Measurements from ENCODE around the gene CHCHD6.
"Not testable (repeated sequence)": the region's sequence is repeated elsewhere in the genome, so short reads cannot be mapped to it uniquely, and the experiment has no call there.

Gene CHCHD6

DNA sequence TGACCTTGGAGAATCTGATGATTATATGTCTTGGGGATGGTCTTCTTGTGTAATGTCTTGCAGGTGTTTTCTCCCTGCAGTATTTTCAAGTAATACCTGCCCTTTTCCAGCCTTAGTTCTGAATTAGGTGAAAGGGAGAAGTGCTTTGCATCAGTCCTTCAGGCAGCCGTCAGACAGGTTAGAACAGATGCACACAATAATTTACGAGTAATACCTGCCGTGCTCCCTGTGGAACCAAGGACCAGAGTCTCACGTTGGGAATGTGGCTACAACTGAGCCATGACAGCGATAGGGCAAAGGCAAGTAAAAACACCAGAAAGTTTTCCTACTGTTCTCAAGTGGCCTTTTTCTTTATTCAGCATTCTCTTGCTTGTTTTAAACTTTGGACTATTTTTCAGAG lies 69.1 kb downstream of the CHCHD6 start:
- no peak for DNase-seq

DNA sequence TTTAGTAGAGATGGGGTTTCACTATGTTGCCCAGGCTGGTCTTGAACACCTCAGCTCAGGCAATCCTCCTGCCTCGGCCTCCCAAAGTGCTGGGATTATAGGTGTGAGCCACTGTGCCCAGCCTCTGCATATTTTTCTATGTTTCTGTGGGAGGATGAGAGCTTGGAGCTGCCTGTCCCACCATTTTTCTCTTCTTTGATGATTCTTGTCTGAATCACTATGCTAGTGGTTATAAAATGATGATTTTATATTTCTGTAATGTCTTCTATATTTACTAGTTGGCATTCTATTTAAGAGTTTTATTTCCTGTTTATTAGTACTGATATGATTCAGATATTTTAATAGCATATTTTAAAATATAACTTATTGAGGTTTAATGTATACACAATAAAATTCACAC lies 69.7 kb downstream of the CHCHD6 start:
- no peak for DNase-seq

DNA sequence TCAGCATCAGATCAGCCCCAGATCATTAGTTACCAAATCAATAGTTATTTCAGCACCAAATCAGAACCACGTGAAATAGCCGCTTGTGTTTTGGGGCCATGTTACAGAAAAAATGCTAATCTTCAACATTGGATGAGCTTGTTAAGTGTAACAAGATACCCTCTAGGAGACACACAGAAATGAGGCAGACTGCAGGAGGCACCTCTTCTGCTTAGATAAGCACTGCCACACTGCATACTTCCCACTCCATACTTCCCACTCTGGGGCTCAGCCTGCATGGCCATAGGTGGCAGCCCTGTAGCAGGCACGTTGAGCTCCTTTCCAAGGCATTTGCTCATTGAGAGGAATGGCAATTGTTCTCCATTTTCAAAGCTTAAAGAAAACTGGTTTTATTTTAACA lies 73.3 kb downstream of the CHCHD6 start:
- no peak for DNase-seq

- no peak for DNase-seq
These were observed 76.6 kb downstream of the CHCHD6 start for GRCh38 chr3:126780666-126781065.

DNA sequence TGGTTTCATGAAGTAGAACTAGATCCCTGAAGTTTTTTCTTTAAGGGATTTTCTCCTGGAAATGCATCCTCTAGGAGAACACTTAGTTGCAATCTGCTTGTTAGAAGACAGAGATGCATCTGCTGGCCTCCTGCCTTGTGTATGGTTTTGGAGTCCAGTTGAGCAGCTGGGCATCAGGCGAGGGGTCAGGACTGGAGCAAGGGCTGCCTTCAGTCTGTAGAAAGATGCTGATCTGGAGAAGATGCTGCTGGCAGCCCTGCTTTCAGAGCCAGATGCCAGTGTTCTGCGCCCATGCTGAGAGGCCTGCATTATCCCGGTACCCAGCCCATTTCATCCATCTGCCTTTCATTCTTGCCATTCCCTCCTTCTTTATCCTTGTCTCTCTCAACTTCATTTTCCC lies 77.4 kb downstream of the CHCHD6 start:
- no peak for DNase-seq

- no peak for DNase-seq
These were observed 78.0 kb downstream of the CHCHD6 start for GRCh38 chr3:126781889-126782491.

- DNase-seq: no peak
These were observed 78.5 kb downstream of the CHCHD6 start for GRCh38 chr3:126782536-126782935.

GRCh38 chr3:126784254-126784653 lies 80.2 kb downstream of the CHCHD6 start:
- no peak for DNase-seq

GRCh38 chr3:126791320-126791719 lies 87.3 kb downstream of the CHCHD6 start:
- DNase-seq: not testable (repeated sequence)

DNA sequence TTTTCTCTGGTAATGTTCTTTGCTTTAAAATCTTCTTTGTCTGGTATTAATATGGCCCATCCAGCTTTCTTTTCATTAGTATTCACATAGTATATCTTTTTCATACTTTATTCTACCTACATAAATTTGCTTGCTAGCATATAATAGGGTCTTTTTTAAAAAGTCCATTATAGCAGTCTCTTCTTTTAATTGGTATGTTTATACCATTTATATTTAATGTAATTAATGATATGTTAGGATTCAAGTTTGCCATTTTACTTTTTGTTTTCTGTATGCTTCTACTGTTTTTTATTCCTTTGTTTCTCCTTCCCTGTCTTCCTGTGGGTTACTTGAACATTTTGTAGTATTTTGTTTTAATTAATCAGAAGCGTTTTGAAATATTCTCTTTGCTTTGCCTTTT lies 89.0 kb downstream of the CHCHD6 start:
- DNase-seq: no peak

GRCh38 chr3:126797563-126797962 lies 93.5 kb downstream of the CHCHD6 start:
- no peak for DNase-seq

DNA sequence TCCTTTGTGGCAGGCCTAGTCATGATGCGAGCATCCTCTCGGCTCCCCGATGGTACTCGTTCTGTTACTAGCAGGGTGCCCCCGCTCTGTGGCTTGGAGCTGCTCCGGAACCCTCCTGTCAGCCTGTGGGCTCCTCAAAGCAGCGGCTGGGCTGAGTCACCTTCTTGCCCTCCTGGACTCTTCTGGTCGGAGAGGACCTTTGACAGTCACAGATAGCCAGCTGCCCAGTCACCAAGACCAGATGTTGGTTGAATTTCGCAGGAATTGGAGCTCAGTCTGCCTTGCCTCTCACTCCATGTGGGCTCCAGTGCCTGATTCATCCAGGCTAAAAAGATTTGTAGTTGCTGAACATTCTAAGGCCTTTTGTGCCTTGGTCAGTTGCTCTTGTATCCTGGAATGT lies 94.5 kb downstream of the CHCHD6 start:
- no peak for DNase-seq

DNA sequence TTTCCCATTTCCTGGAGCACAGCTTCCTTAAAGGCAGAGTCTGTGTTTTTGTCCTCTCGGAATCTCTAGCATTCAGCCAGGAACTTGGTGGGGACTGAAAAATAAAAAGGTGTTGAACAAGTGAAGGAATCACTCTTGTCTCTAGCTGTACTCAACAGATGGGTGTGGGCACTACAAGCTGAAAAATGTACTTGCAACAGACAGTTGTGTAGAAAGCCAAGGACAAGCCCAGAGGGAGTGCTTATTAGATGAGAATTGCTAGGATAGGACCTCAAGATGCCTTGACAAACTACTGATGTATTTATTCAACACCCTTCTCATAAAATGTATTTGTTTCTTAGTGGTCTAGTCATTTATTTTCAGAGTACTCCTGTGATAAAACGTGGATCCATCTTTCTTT lies 95.1 kb downstream of the CHCHD6 start:
- no peak for DNase-seq

- not testable (repeated sequence) for DNase-seq
These were observed 97.3 kb downstream of the CHCHD6 start for GRCh38 chr3:126801312-126801711.

- no peak for DNase-seq
These were observed 103.8 kb downstream of the CHCHD6 start for GRCh38 chr3:126807795-126808194.

GRCh38 chr3:126811530-126811929 lies 107.5 kb downstream of the CHCHD6 start:
- no peak for DNase-seq

- no peak for DNase-seq
These were observed 112.3 kb downstream of the CHCHD6 start for GRCh38 chr3:126816298-126816697.

DNA sequence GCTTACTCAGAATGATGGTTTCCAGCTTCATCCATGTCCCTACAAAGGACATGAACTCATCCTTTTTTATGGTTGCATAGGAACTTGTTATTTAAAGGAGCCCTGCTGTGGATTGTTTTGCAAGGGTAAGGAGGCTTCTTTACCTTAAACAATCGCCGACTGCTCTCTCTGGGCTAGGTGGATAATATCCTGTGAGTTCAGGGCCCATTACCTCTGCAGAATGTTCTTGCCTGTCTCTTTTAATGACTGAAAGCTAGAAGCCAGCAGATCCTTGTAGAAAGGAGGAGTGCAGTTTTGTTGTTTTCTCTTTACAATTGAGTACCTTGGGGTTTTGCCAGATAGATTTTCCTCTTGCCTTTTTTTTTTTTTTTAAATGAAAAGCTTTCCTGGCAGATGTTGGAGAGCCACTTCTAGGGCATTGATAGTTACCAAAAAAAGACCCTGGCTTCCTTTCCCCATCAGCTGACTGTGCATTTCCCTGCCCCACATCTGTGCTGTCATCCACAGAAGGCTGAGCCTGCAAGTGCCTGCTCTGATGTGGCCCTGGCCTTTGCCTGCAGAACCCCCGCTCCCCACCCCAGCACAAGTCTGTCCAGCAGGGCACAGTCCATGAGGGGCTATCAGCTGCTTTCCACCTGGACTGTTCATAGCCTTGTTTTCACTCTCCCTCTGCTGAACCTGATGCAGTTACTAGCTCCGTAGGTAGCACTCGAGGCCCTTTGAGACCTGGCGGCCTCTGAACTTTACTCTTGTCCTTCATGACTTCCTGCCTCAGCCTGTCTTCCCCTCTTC lies 113.1 kb downstream of the CHCHD6 start:
- no peak for DNase-seq

GRCh38 chr3:126817781-126818180 lies 113.7 kb downstream of the CHCHD6 start:
- DNase-seq: no peak

DNA sequence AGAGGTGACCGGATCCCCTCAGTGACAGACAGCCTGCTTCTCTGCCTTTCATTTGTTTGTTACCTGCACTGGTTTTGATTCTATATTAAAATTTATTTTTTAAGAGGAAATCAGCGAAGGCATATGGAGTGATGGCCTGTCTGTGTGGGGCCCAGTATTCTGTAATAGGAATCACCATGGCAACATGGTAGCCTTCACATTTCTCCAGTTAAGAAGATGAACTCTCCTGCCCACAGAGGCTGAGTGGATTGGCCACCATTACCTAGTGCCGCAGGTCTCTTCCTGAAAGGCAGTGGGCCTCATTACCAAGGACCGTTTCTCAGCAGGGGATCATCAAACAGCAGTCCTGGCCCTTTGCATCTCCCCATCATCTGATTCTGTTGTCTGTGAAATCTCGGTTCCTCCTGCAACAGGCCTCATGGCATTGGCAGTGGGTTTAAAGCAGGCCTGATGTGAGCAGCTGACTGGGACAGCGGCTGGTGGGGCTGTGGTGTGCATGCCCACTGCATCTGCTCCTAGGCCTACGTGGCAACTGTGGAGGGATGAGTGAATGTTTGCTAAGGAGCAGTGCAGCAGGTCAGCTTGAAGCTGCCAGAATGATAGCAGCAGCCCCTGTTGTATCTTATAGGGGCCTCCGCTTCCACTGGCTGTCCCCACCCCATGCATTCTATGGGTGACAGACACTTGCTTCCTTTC lies 114.5 kb downstream of the CHCHD6 start:
- no peak for DNase-seq

GRCh38 chr3:126826693-126827092 lies 122.7 kb downstream of the CHCHD6 start:
- no peak for DNase-seq

DNA sequence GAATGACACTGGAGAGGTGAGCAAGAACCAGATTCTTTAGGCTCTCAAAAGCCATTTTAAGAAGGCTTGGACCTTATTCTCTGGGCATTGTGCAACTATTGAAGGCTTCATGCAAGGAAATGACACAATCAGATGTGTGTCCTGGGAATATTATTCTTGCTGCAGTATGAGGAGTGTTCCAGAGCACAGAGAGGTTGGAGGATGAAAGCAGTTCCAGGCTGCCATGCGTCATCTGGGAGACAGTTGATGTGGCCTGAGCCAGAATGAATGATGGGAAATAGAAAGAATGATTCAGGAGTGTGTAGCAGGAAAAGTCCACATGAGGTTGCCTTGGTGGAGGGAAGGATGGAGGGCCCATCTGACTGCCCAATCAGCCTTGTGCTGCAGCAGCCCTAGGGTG lies 123.1 kb downstream of the CHCHD6 start:
- no peak for DNase-seq

GRCh38 chr3:126828306-126828705 lies 124.3 kb downstream of the CHCHD6 start:
- DNase-seq: no peak

DNA sequence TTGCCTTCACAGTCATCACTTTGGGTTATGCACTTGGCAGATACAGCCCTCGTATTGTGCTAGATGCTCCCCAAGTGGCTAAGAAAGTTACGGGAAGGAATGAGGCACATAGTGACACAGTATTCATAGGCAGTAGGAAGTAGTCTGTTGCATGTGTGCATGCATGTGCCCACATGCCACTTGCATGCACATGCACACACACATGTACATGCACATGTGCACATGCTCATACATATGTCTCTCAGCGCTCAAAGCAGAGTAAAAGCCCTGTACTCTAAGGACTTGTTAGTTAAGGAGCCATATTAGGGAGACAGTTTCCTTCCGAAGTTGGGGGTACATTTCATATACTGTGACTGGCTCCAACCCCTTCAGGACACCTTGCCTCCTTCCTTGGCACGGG lies 128.9 kb downstream of the CHCHD6 start:
- no peak for DNase-seq
